BLaER1 (cell line): Measurements from ENCODE around the gene RPTOR.

Source experiments
- H3K27ac ChIP-seq: shearing (Covaris generic); formaldehyde crosslinking; 2 replicates; pipeline ENCODE4 v1.8.1; 2022
- H3K27me3 ChIP-seq: shearing (Covaris generic); formaldehyde crosslinking; 2 replicates; pipeline ENCODE4 v1.8.1; 2022
- H3K36me3 ChIP-seq: shearing (Covaris generic); formaldehyde crosslinking; 2 replicates; pipeline ENCODE4 v1.8.1; 2022
- H3K4me1 ChIP-seq: shearing (Covaris generic); formaldehyde crosslinking; 2 replicates; pipeline ENCODE4 v1.8.1; 2022
- H3K4me2 ChIP-seq: shearing (Covaris generic); formaldehyde crosslinking; 2 replicates; pipeline ENCODE4 v1.8.1; 2022
- H3K4me3 ChIP-seq: shearing (Covaris generic); formaldehyde crosslinking; 2 replicates; pipeline ENCODE4 v1.8.1; 2022
- H3K9ac ChIP-seq: shearing (Covaris generic); formaldehyde crosslinking; 2 replicates; pipeline ENCODE4 v1.8.1; 2022
- H3K9me3 ChIP-seq: shearing (Covaris generic); formaldehyde crosslinking; 2 replicates; pipeline ENCODE4 v1.8.1; 2022
- H4K20me1 ChIP-seq: shearing (Covaris generic); formaldehyde crosslinking; 2 replicates; pipeline ENCODE4 v1.8.1; 2022
- Cebpa-rat ChIP-seq: shearing (Covaris generic); IDR thresholded peaks from 2 replicates; pipeline ENCODE4 v1.8.1; 2022

Gene RPTOR

DNA sequence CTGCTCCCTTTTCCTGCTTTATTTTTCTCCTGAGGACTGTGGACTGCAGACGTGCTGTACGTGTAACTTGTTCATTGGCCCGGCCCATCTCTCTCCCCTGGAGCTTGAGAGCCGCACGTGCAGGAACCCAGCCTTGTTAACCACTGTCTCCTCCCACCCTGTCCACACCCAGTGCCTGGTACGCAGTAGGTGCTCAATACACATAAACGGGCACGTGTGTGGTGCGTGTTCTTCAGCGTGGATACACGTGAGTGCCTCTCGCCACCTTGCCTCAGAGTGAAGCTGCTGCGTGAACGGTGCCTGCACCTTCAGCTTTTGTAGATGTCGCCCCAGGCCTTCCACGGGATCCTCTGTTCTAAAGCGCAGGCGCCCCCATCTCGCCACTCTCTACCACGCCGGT, 350.7 kb downstream of the RPTOR start:
- H3K4me1 ChIP-seq: peaks cover 80% of the 10 kb centered on the region

GRCh38 chr17:80898716-80899115, 354.1 kb downstream of the RPTOR start:
- H3K9ac ChIP-seq: no peak overlapping the region

More for the DNA sequence above, 350.7 kb downstream of the RPTOR start:
- H3K9me3 ChIP-seq: no peaks in the 10 kb centered on the region
- no peak overlapping the region for H3K9ac ChIP-seq
- peaks cover 69% of the 10 kb centered on the region for H3K36me3 ChIP-seq
- H3K4me2 ChIP-seq: peak overlapping the region; percentile 17; the same call in 1 of the 2 replicates
- H3K27ac ChIP-seq: no peak overlapping the region
- no peak for TF ChIP-seq Cebpa-rat
- H4K20me1 ChIP-seq: peaks cover 97% of the 10 kb centered on the region
- no peak overlapping the region for H3K4me3 ChIP-seq
- peaks cover 14% of the 10 kb centered on the region for H3K27me3 ChIP-seq

DNA sequence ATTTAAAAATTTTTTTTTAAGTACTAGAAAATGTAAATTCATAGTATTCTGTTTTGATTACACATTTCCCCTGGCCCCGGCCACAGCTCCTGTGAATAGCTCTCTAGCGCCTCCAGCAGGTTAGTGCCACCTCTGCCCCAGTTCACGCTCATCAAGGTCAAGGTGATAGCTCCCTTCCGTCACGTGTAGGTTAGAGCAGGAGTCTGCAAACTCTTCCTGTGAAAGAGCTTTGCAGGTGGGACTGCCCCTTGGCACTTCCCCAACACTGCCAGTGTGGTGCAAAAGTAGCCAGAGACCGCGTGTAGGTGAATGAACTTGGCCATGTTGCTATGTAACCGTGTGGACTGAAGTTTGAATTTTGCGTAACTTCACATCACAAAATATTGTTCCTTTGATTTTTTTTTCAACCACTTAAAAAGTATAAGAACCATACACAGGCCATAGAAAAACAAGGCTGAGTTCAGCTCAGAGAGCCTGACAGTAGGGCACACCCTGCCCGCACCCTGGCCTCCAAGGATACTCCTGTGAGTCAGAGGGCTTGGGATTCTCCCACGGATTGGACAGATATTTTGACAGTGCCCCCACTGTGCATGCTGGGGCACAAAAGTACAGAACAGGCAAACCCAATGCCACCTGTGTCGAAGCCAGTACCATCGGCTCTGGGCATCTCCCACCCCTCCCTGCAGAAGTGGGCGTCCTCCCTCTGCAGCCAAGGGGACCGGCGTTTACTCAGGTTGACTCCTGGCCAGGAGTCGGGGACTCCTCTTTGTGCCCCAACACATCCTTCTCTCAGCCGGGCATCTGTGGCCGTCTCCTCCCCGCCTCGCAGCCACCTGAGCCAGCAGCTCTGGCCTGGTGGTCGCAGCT, 355.0 kb downstream of the RPTOR start:
- H3K27me3 ChIP-seq: peaks cover 29% of the 10 kb centered on the region
- H3K4me3 ChIP-seq: no peak overlapping the region
- H3K4me1 ChIP-seq: peaks cover 85% of the 10 kb centered on the region
- H3K27ac ChIP-seq: no peak overlapping the region
- peaks cover 97% of the 10 kb centered on the region for H4K20me1 ChIP-seq
- peak overlapping the region; percentile 69 for H3K4me2 ChIP-seq
- H3K9me3 ChIP-seq: no peaks in the 10 kb centered on the region
- no peak for TF ChIP-seq Cebpa-rat
- no peak overlapping the region for H3K9ac ChIP-seq
- H3K36me3 ChIP-seq: peaks cover 57% of the 10 kb centered on the region

More at GRCh38 chr17:80898716-80899115, 354.1 kb downstream of the RPTOR start:
- no peak overlapping the region for H3K4me3 ChIP-seq
- no peaks in the 10 kb centered on the region for H3K9me3 ChIP-seq
- H3K36me3 ChIP-seq: peaks cover 66% of the 10 kb centered on the region
- no peak overlapping the region for H3K27ac ChIP-seq
- peaks cover 80% of the 10 kb centered on the region for H3K4me1 ChIP-seq
- TF ChIP-seq Cebpa-rat: no peak
- H3K27me3 ChIP-seq: peaks cover 21% of the 10 kb centered on the region
- peaks cover 97% of the 10 kb centered on the region for H4K20me1 ChIP-seq
- H3K4me2 ChIP-seq: peak overlapping the region; percentile 69

DNA sequence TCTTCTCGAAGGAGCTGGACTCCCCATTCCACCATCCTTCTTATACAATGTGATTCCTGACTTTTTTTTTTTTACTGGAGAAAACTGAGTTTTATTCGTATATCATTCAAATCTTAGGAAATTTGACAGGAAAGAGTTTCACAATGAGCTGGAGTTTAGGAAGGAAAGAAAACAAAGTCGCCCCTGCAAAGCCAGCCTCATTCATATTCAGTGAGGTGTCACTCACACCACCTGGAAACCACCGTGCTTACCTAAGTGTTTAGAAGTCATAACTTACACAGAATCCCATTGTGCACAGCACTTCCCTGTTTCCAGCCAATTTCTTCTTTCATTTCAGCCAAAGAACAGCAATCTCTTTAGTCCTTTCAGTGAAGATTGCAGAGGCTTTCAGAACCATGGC, 356.7 kb downstream of the RPTOR start:
- Histone ChIP-seq H3K9ac (no peak overlapping the region), H3K9me3 (no peaks in the 10 kb centered on the region), H3K27me3 (peaks cover 33% of the 10 kb centered on the region), H3K4me1 (peaks cover 90% of the 10 kb centered on the region), H3K4me2 (peak overlapping the region; percentile 69), H3K4me3 (no peak overlapping the region), H3K27ac (no peak overlapping the region), H4K20me1 (peaks cover 95% of the 10 kb centered on the region), H3K36me3 (peaks cover 49% of the 10 kb centered on the region)
- no peak for TF ChIP-seq Cebpa-rat

DNA sequence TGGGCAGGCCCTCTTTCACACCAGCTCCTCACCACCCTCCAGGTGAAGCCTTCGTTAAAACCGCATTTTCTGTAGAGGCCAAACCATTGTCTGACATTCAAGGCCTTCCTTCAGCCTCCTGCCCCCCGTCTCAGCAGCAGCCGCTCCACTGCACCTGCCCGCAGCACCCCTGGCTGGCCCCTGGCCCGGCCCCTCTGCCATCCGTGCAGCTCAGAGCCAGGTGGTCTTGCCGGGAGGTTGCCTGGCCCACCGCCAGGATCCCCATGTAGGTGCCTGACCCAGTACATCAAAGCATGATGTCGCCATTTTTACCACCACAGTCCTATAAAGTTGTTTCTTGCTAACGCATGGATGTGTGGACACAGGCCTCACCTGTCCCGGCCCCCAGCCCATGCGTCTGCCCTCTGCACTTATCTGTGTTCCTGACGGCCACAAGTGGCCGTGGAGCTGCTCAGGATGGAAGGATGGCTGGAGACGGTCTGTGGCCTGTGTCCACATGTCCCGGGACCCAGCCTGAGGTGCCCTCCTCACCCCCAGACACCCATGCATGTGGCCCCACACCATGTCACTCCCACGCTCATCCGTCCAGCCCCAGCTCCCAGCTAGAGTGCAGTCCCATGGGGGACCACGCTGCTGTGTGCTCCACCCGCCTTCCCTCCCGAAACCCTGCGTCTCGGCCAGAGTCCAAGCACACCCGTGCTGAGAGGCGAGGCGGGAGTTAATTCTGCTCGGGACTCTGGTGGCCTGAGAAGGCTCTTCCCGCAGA, 357.7 kb downstream of the RPTOR start:
- H3K4me1 ChIP-seq: peaks cover 98% of the 10 kb centered on the region
- no peak overlapping the region for H3K4me3 ChIP-seq
- peak overlapping the region; percentile 69 for H3K4me2 ChIP-seq
- H3K27ac ChIP-seq: no peak overlapping the region
- no peak overlapping the region for H3K9ac ChIP-seq
- no peak for TF ChIP-seq Cebpa-rat
- H3K36me3 ChIP-seq: peaks cover 49% of the 10 kb centered on the region
- H4K20me1 ChIP-seq: peaks cover 95% of the 10 kb centered on the region
- H3K27me3 ChIP-seq: peaks cover 35% of the 10 kb centered on the region
- H3K9me3 ChIP-seq: no peaks in the 10 kb centered on the region

DNA sequence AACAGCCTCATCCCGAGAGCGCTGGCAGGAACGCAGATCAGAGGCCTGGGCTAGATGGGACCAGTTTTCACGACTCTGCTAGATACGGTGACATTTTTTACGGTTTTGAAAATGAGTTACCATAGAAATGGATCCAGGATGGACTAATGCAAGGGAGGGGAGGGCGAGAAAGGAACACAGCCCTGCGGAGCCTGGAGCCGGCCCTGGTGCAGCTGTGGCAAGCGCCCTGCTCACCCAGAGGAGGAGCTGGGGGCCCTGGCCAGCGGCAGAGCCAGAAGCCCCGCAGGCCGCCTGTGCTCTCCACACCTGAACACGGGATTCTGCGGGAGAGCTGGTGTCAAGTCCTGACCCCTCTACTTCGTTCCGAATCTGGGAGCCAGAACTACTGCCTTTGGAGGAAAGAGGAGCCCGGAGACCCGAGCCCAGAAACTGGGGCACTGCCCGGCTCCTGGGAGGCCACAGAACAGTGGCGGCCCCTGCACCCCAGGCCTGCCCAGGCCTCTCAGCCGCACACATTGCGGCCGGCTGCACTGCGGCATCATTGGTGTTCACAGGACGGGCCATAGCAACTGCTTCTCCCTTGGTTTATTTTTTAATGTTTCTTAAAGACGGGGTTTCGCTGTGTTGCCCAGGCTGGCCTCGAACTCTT, 358.4 kb downstream of the RPTOR start:
- Histone ChIP-seq H3K4me1 (peaks cover 98% of the 10 kb centered on the region), H3K27me3 (peaks cover 35% of the 10 kb centered on the region), H4K20me1 (peaks cover 95% of the 10 kb centered on the region), H3K4me3 (no peak overlapping the region), H3K9ac (no peak overlapping the region), H3K36me3 (peaks cover 52% of the 10 kb centered on the region), H3K27ac (no peak overlapping the region), H3K4me2 (peak overlapping the region; percentile 69), H3K9me3 (no peaks in the 10 kb centered on the region)
- no peak for TF ChIP-seq Cebpa-rat

DNA sequence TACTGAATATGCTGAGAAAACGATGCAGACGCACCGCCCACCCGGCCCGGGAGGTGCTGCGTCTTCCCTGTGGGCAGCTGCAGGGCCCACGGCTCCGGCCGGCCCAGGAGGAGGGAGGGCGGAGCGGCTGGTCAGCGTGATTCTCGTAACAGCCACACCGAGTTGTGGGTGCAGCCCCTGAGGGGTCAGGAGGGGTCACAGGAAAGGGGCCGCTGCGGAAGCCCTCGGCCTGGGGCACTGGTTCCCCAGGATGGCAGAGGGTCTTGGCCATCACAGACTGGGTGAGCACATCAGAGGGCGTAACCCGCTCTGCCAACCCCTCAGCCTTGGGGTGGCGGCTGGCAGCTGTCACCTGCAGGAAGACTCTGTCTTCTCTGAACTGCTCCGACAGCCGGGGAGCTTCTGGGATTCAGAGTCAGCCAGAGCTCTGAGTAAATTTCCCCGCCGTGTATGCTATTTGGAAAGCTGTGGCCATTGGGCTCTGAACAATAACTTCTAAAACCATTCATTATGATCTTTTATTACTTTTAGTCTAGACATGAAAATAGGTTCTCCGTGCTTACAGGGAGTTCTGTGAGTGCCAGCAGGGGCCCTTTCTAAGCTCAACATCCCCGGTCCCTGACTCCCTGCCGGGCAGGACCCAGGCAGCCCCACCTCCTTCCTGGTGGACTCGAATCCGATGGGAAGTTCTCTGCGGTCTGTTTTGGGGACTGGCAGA, 359.6 kb downstream of the RPTOR start:
- H3K27ac ChIP-seq: no peak overlapping the region
- H3K36me3 ChIP-seq: peaks cover 58% of the 10 kb centered on the region
- H3K4me1 ChIP-seq: peaks cover 100% of the 10 kb centered on the region
- H4K20me1 ChIP-seq: peaks cover 98% of the 10 kb centered on the region
- peaks cover 41% of the 10 kb centered on the region for H3K27me3 ChIP-seq
- no peak overlapping the region for H3K4me3 ChIP-seq
- H3K4me2 ChIP-seq: peak overlapping the region; percentile 69
- no peak overlapping the region for H3K9ac ChIP-seq
- H3K9me3 ChIP-seq: no peaks in the 10 kb centered on the region
- no peak for TF ChIP-seq Cebpa-rat

DNA sequence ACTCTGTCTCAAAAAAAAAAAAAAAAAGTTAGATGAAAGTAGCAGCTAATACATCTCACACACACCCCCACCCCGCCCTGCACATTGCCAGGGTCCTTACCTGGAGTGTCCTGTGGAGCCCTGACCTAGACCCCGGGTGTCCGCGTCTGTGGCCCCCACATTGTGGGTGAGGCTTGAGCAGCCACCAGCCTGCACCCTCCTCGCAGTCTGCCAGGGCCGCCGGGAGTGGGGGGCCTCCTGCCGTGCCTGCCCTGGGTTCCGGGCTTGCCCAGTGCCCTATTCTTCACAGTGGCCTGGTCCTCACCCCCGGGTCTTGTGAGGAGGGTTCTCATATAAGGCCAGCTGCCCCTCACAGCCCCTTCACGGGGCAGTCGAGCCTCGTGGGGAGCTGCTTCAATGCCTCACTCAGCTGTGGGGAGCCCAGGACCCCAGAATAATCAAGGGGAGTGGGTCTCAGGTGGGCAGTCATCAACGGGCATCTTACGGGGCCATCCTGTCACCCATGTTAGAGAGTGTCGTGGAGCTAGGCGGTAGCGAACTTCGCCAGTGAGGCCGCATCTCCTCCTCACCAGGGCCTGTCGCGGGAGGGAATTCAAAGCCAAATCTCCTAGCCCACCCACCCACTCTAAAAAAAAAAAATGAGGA, 361.1 kb downstream of the RPTOR start:
- H3K4me3 ChIP-seq: no peak overlapping the region
- H3K27me3 ChIP-seq: peaks cover 49% of the 10 kb centered on the region
- peaks cover 100% of the 10 kb centered on the region for H3K4me1 ChIP-seq
- H3K27ac ChIP-seq: no peak overlapping the region
- TF ChIP-seq Cebpa-rat: no peak
- H3K36me3 ChIP-seq: peaks cover 63% of the 10 kb centered on the region
- H4K20me1 ChIP-seq: peaks cover 98% of the 10 kb centered on the region
- no peak overlapping the region for H3K9ac ChIP-seq
- no peaks in the 10 kb centered on the region for H3K9me3 ChIP-seq
- H3K4me2 ChIP-seq: no peak overlapping the region; the same call in 1 of the 2 replicates
